K562 treated with DMSO at 1 percent for 12 hours (cell line): ENCODE data around the gene RBM48. TPM values are rescaled to one million over a fixed set of nuclear protein-coding genes. Genes with fewer than 3 reads are reported as not detected.

ENCODE experiments used
- total RNA-seq: library from RNA; unstranded; fragments of 300-600 nt; gene quantifications from 2 replicates; pipeline ENCODE4 v1.2.3, GENCODE V29; 2022; ENCODE audit not compliant: insufficient read depth

The RBM48 gene
- 7.1 and 17.9 TPM in 2 replicates for total RNA-seq

DNA sequence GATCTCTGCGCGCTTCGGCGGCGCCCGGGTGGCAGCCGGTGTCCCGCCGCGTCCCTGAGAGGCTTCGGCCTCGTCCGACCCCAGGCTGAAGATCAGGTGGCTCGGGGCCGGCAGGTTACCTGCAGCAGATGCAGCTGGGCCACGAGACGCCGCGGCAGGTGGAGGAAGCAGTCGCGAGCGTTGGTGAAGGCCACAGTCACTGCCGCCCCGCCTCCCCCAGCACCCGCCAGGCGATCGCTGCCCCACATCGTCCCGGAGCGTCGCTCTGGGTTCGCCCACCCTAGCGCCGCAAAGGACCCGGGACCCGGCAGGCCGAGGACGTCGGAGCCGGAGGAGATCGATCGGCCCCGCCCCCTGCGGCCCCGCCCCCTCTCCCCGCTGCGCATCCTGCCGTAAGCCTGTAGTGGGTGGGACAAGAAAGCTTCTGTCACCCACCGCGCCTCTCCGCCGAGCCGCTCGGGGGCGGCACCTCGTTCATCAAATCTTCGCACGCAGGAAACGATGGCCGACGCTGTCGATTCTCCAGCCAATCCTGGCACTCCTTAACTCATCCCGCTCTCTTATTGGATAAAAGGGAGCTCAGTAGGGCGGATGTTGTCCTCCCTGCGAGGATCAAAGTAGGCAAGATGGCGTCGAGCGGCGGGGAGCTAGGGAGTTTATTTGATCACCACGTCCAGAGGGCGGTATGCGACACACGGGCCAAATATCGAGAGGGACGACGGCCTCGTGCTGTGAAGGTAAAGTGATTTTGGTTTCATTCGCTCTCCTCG, at the start of gene RBM48, which contains the start of gene PEX1:
RBM48 (plus strand) TSS at position 608 of the 770 bp plus-strand sequence; CDS start at position 627, 19 bp downstream.
PEX1 (minus strand) TSS at position 333 of the 770 bp plus-strand sequence; CDS start at position 248, 85 bp downstream.

Other genes with a start within 250 kb of the RBM48 start
- gene GATAD1, start 81.3 kb upstream of the RBM48 start, total RNA-seq = 17.1 and 44.5 TPM in 2 replicates
- gene ERVW-1, start 50.8 kb upstream of the RBM48 start, total RNA-seq = 1.2 TPM in 1 of 2 replicates, not detected in the other
- gene PEX1, start 275 bp upstream of the RBM48 start, total RNA-seq = 8.0 and 26.5 TPM in 2 replicates
- gene FAM133B, start 61.6 kb downstream of the RBM48 start, total RNA-seq = 19.6 and 29.6 TPM in 2 replicates